C4-2B (cell line): ENCODE results near the gene SUCLA2.
"Not testable (repeated sequence)": the region's sequence is repeated elsewhere in the genome, so short reads cannot be mapped to it uniquely, and the experiment has no call there.

ENCODE experiments used
- H3K27ac ChIP-seq: fragments of 450-650 bp; 2 replicates; pipeline ENCODE4 v1.5.1; 2017
- CTCF ChIP-seq: fragments of 450-650 bp; conservative IDR thresholded peaks from 2 replicates; pipeline ENCODE4 v1.5.1; 2017; ENCODE audit warnings: mild to moderate bottlenecking
- ZFX ChIP-seq: fragments of 450-650 bp; IDR thresholded peaks from 2 replicates; pipeline ENCODE4 v1.6.1; 2017

The SUCLA2 gene

DNA sequence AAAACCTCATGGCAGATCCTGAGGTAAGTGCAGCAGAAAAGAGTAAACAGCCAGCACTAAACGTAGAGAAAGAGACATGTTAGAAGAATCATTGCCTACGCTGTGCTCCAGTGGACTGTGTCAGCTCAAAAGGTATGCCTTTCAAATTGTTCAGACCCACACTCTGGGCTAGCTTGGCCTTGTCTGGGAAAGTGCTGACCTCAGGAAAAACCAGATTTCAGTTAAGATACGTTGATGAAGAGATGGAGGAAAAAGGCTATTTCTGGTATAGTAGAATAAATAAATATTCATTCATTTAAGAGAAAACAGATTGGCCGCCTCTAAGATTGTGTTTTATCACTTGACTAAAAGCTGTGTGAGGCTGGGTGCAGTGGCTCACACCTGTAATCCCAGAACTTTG lies 9.6 kb upstream of the SUCLA2 start:
- no peak overlapping the region for H3K27ac ChIP-seq
- no peak for TF ChIP-seq ZFX
- no peak for TF ChIP-seq CTCF

DNA sequence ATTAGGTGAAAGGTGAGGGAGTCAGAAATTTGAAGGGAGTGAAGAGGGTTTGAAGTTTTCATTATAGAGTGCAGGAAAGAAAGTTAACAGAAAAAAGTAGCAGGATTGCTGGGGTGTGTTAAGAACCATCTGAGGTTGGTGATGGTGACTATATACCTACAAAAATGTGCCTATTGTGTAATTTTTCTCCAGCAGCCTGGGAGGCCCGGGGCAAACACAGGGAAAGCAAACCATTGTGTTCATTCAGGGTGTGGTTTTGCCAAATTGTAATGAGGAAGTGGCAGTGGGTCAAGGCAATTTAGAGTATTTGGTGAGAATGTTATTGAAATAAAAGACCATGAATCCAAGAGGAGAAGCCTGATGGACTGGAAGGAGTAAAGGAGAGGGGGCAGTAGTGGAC lies 8.2 kb upstream of the SUCLA2 start:
- TF ChIP-seq CTCF (no peak), ZFX (no peak)
- no peak overlapping the region for H3K27ac ChIP-seq

DNA sequence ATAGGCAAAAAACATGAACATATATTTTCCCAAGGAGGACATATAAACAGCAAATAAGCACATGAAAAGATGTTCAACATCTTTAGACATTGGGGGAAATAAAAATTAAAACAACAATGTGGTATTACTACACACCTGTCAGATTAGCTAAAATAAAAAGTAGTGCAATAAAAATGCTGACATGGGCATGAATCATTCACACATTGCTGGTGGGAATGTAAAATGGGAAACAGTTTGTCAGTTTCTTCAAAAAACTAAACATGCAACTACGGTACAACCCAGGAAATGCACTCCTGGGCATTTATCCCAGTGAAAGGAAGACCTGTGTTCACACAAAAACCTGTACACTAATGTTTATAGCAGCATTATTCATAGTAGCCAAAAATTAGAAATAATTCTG lies 5.3 kb upstream of the SUCLA2 start:
- no peak overlapping the region for H3K27ac ChIP-seq
- no peak for TF ChIP-seq ZFX

DNA sequence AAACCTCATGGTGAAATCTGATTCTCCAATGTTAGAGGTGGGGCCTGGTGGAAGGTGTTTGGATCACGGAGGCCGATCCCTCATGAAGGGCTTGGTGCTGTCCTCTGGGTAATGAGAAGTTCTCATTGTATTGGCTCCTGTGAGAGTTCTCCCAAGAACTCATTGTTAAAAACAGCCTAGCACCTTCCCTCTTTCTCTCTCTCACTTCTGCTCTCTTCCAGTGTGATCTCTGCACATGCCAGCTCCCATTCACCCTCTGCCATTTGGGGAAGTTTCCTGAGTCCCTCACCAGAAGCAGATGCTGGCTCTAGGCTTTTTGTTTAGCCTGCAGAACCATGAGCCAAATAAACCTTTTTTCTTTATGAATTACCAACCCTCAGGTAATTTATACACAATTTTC lies 3.1 kb upstream of the SUCLA2 start:
- TF ChIP-seq ZFX (no peak), CTCF (no peak)
- no peak overlapping the region for H3K27ac ChIP-seq

- not testable (repeated sequence) for H3K27ac ChIP-seq
These were observed 926 bp upstream of the SUCLA2 start for GRCh38 chr13:48001999-48002398.

DNA sequence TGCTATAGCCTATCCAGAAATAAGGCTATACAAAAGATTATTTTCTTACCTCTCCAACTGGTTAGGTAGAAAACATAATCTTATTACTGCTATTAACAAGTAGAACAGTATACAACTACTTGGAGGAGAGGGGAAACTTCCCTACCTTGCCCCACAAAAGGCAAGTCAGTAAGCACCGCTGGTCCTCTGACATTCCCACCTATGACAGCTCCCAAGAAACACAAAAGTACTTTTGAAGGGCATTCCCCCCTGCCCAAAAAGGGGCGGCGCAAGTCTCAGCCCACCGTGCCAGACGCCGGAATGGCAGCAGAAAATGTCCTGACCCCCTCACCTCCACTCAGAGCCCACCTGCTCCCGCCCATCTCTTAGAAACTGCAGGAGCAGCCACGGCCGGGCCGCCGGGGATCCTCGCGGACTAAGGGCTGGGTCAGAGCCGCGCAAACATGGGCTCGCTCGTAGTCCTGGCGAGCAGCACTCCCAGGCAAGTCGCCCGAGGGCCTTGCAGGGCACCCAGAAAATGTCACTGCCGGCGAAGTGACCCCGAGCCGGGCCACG lies 437 bp downstream of the SUCLA2 start:
- peak overlapping the region; percentile 88 for H3K27ac ChIP-seq
- TF ChIP-seq ZFX: peak; percentile 46; the same call in 1 of the 2 replicates
- no peak for TF ChIP-seq CTCF

DNA sequence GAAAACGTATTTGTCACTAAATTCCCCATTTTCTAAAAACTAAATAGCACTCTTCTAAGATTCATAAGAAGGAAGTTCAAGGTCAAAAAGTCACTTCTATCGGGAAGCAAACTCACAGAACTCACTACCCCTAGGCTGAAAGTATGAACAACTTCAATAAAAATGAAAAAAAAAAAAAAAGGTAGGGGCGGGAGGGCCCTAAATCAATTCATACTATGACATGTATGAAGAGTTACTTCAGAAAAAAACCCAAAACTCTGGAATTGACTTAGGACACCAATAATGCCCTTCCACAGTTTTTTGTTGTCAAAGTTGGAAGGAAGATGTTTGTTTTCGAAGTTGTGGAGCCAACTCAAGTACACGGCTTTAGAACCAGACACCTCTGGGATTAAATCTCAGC lies 1.1 kb downstream of the SUCLA2 start:
- H3K27ac ChIP-seq: no peak overlapping the region

GRCh38 chr13:47997384-47997783 lies 3.7 kb downstream of the SUCLA2 start:
- no peak overlapping the region for H3K27ac ChIP-seq
- TF ChIP-seq CTCF (no peak), ZFX (no peak)

More for the DNA sequence above, 1.1 kb downstream of the SUCLA2 start:
- TF ChIP-seq CTCF (no peak), ZFX (no peak)

GRCh38 chr13:47991859-47992258 lies 9.2 kb downstream of the SUCLA2 start:
- H3K27ac ChIP-seq: no peak overlapping the region
- no peak for TF ChIP-seq CTCF
- TF ChIP-seq ZFX: no peak
